ENCODE results near the gene RPL35A. TPM values are rescaled to one million over a fixed set of nuclear protein-coding genes. Genes with fewer than 3 reads are reported as not detected.

The RPL35A gene
- total RNA-seq, 1 donor from 2014 or later: 1,090 TPM

DNA sequence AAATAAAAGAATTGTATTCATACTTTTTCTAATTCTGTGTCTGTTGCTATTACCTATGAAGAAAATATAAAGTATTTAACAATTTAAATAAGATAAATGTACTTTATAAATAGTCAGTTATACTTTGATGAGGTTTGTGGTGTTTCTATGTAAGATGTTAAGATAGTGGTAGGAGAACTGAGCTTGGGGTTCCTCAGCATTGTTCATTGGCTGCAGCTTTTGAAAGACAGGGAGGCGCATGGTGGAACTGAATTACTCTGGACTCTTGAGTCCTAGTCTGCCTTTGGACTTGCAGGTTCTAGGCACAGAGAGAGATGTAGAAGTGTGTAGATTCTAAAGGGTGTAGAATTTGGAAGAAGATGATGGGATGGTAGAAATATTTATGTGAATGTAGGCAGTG, 33.1 kb downstream of the RPL35A start:
- H3K36me3 Mint-ChIP-seq (ENCODE audit: low read depth, unreplicated experiment): no peaks in the 10 kb centered on the region
- H3K27ac Mint-ChIP-seq (ENCODE audit: unreplicated experiment): no peak overlapping the region
- TF ChIP-seq, protein P1, sequence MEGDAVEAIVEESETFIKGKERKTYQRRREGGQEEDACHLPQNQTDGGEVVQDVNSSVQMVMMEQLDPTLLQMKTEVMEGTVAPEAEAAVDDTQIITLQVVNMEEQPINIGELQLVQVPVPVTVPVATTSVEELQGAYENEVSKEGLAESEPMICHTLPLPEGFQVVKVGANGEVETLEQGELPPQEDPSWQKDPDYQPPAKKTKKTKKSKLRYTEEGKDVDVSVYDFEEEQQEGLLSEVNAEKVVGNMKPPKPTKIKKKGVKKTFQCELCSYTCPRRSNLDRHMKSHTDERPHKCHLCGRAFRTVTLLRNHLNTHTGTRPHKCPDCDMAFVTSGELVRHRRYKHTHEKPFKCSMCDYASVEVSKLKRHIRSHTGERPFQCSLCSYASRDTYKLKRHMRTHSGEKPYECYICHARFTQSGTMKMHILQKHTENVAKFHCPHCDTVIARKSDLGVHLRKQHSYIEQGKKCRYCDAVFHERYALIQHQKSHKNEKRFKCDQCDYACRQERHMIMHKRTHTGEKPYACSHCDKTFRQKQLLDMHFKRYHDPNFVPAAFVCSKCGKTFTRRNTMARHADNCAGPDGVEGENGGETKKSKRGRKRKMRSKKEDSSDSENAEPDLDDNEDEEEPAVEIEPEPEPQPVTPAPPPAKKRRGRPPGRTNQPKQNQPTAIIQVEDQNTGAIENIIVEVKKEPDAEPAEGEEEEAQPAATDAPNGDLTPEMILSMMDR (IDR thresholded peaks at IDR 0.05; ENCODE audit: unreplicated experiment): no peak
- H3K4me1 Mint-ChIP-seq (ENCODE audit: unreplicated experiment): no peaks in the 10 kb centered on the region
- no peak for DNase-seq (ENCODE audit: low spot score)
- no peaks in the 10 kb centered on the region for H3K9me3 Mint-ChIP-seq (ENCODE audit: unreplicated experiment)
- H3K27me3 Mint-ChIP-seq (ENCODE audit: unreplicated experiment): no peaks in the 10 kb centered on the region
- no peak overlapping the region for H3K4me3 Mint-ChIP-seq (ENCODE audit: unreplicated experiment)

DNA sequence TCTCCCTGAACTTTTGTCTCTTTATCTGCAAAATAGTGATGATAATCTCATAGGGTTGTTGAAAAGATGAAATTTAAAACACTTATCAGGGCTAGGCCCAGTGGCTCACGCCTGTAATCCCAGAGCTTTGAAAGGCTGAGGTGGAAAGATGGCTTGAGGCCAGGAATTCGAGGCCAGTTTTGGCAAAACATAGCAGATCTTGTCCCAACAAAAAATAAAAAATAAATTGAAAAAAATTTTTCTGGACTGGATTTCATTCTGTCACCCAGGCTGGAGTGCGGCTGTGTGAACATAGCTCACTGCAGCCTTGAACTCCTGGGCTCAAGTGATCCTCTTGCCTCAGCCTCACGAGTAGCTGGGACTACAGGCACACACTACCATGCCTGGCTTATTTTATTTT, 39.7 kb downstream of the RPL35A start:
- no peaks in the 10 kb centered on the region for H3K27me3 Mint-ChIP-seq (ENCODE audit: unreplicated experiment)
- TF ChIP-seq, protein P1 (IDR thresholded peaks at IDR 0.05; ENCODE audit: unreplicated experiment): no peak
- H3K9me3 Mint-ChIP-seq (ENCODE audit: unreplicated experiment): no peaks in the 10 kb centered on the region
- H3K4me1 Mint-ChIP-seq (ENCODE audit: unreplicated experiment): no peaks in the 10 kb centered on the region
- no peak overlapping the region for H3K27ac Mint-ChIP-seq (ENCODE audit: unreplicated experiment)
- no peak for DNase-seq (ENCODE audit: low spot score)
- no peak overlapping the region for H3K4me3 Mint-ChIP-seq (ENCODE audit: unreplicated experiment)
- no peaks in the 10 kb centered on the region for H3K36me3 Mint-ChIP-seq (ENCODE audit: low read depth, unreplicated experiment)

DNA sequence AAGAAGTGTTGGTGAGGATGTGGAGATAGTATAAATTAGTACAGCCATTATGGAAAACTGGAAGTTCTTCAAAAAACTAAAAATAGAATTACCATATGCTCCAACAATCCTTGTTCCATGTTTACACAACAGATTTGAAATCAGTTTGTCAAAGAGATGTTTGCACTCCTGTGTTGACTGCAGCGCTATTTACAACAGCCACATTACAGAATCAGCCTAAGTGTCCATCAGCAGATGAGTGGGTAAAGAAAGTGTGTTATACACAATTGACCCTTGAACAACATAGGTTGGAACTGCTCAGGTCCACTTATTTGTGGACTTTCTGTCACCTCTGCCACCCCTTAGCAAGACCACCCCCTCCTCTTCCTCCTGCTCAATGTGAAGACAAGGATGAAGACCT, 44.7 kb downstream of the RPL35A start:
- H3K36me3 Mint-ChIP-seq (ENCODE audit: low read depth, unreplicated experiment): no peaks in the 10 kb centered on the region
- no peak for DNase-seq (ENCODE audit: low spot score)
- H3K9me3 Mint-ChIP-seq (ENCODE audit: unreplicated experiment): no peaks in the 10 kb centered on the region
- no peak overlapping the region for H3K27ac Mint-ChIP-seq (ENCODE audit: unreplicated experiment)
- no peak overlapping the region for H3K4me3 Mint-ChIP-seq (ENCODE audit: unreplicated experiment)
- TF ChIP-seq, protein P1 (IDR thresholded peaks at IDR 0.05; ENCODE audit: unreplicated experiment): no peak
- H3K27me3 Mint-ChIP-seq (ENCODE audit: unreplicated experiment): no peaks in the 10 kb centered on the region
- H3K4me1 Mint-ChIP-seq (ENCODE audit: unreplicated experiment): no peaks in the 10 kb centered on the region

DNA sequence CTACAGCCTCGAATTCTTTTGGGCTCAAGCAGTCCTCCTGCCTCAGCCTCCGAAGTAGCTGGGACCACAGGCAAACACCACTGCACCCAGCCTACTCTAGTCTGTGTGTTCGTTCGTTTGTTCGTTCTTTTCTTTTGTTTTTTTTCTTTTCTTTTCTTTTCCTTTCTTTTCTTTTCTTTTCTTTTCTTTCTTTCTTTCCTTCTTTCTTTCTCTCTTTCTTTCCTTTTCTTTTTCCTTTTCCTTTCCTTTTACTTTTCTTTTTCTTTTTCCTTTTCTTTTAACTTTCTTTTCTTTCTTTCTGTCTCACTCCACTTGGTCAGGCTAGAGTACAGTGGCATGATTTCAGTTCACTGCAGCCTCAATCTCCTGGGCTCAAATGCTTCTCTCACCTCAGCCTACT, 46.9 kb downstream of the RPL35A start:
- TF ChIP-seq, protein P1 (IDR thresholded peaks at IDR 0.05; ENCODE audit: unreplicated experiment): no peak
- Mint-ChIP-seq H3K27ac (ENCODE audit: unreplicated experiment) (no peak overlapping the region), H3K27me3 (ENCODE audit: unreplicated experiment) (no peaks in the 10 kb centered on the region), H3K4me1 (ENCODE audit: unreplicated experiment) (no peaks in the 10 kb centered on the region), H3K4me3 (ENCODE audit: unreplicated experiment) (no peak overlapping the region), H3K9me3 (ENCODE audit: unreplicated experiment) (no peaks in the 10 kb centered on the region), H3K36me3 (ENCODE audit: low read depth, unreplicated experiment) (peaks cover 3% of the 10 kb centered on the region)
- DNase-seq (ENCODE audit: low spot score): no peak

DNA sequence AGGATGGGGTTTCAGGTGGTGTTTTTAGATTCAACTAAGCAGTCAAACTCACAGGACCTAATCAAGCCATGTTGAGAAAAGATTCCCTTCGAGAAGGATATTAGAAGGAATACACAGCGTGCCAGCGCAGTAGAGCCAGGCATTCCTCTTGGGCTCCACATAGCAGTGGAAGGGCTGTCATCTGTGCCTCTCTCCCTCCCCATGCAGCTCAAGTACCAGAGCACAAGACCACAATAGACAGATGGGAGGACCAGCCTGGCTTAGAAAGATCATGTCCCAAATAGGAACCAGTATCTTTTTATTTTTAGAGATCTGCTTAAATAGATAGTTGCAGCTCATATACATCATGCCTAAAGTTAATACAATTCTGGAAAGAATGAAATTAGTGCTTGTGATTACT, 47.9 kb downstream of the RPL35A start:
- no peak for DNase-seq (ENCODE audit: low spot score)
- H3K36me3 Mint-ChIP-seq (ENCODE audit: low read depth, unreplicated experiment): peaks cover 3% of the 10 kb centered on the region
- TF ChIP-seq, protein P1 (IDR thresholded peaks at IDR 0.05; ENCODE audit: unreplicated experiment): no peak

More for the DNA sequence above, 47.9 kb downstream of the RPL35A start:
- Mint-ChIP-seq H3K4me1 (ENCODE audit: unreplicated experiment) (no peaks in the 10 kb centered on the region), H3K9me3 (ENCODE audit: unreplicated experiment) (no peaks in the 10 kb centered on the region), H3K27me3 (ENCODE audit: unreplicated experiment) (no peaks in the 10 kb centered on the region), H3K27ac (ENCODE audit: unreplicated experiment) (no peak overlapping the region), H3K4me3 (ENCODE audit: unreplicated experiment) (no peak overlapping the region)

Other genes with a start within 250 kb of the RPL35A start
- gene RUBCN, start 213.3 kb upstream of the RPL35A start, total RNA-seq (ENCODE audit: unreplicated experiment): 35.0 TPM
- 65.3 TPM for gene FYTTD1, start 200.3 kb upstream of the RPL35A start, total RNA-seq (ENCODE audit: unreplicated experiment)
- 62.2 TPM for gene LRCH3, start 158.9 kb upstream of the RPL35A start, total RNA-seq (ENCODE audit: unreplicated experiment)
- gene LMLN, start 10.0 kb downstream of the RPL35A start, total RNA-seq (ENCODE audit: unreplicated experiment): 7.1 TPM